OCI-LY7 (cell line): ENCODE measurements around the gene MIEN1. TPM values are rescaled to one million over a fixed set of nuclear protein-coding genes. Genes with fewer than 3 reads are reported as not detected.

Experiments
- BruUV-seq: library from RNA; stranded (reverse); fragments of 400-500 nt; replicated peaks from 2 replicates; lab custom pipeline; 2021; lab: Mats Ljungman, UMichigan
- CTCF ChIA-PET: fragments of 300-600 bp; sonication (Branson Sonifier 250); formaldehyde crosslinking; loops from one replicate; lab custom pipeline; 2022; ENCODE audit warnings: antibody characterized with exemption; ENCODE audit not compliant: unreplicated experiment; lab: Charles Lee
- POLR2A ChIA-PET: fragments of 300-600 bp; sonication (Branson Sonifier 250); formaldehyde crosslinking; loops from one replicate; lab custom pipeline; 2022; ENCODE audit warnings: antibody characterized with exemption; lab: Charles Lee
- DNase-seq: peaks from one replicate; pipeline ENCODE4 v3.0.0-alpha.2; 2015; ENCODE audit warnings: low spot score
- H2AFZ ChIP-seq: fragments of 200-600 bp; sonication (generic), shearing (Covaris generic); 2 replicates; pipeline ENCODE4 v1.6.1; 2014; ENCODE audit warnings: mild to moderate bottlenecking, antibody characterized with exemption, low read length, moderate library complexity
- H3K27ac ChIP-seq: fragments of 200-600 bp; sonication (generic); 2 replicates; pipeline ENCODE4 v1.5.1; 2014; ENCODE audit warnings: mixed run types, low read depth, mild to moderate bottlenecking, moderate library complexity, low read length, inconsistent platforms; ENCODE audit not compliant: poor library complexity, severe bottlenecking
- H3K36me3 ChIP-seq: fragments of 200-600 bp; sonication (generic); 2 replicates; pipeline ENCODE4 v1.6.1; 2014; ENCODE audit warnings: mild to moderate bottlenecking, antibody characterized with exemption, low read length, moderate library complexity, mixed read lengths; ENCODE audit not compliant: insufficient read depth
- H3K4me1 ChIP-seq: fragments of 200-600 bp; sonication (generic); 2 replicates; pipeline ENCODE4 v1.5.1; 2014; ENCODE audit warnings: mild to moderate bottlenecking, low read length; ENCODE audit not compliant: insufficient read depth, poor library complexity, severe bottlenecking
- H3K4me2 ChIP-seq: fragments of 200-600 bp; sonication (generic); 2 replicates; pipeline ENCODE4 v1.6.1; 2014; ENCODE audit warnings: mild to moderate bottlenecking, low read length
- H3K4me3 ChIP-seq: fragments of 200-600 bp; sonication (generic); 2 replicates; pipeline ENCODE4 v1.5.1; 2014; ENCODE audit warnings: mild to moderate bottlenecking, low read depth, low read length; ENCODE audit not compliant: poor library complexity, severe bottlenecking
- H3K79me2 ChIP-seq: fragments of 200-600 bp; sonication (generic); 2 replicates; pipeline ENCODE4 v1.6.1; 2016; ENCODE audit warnings: low read depth, mild to moderate bottlenecking, low read length, moderate library complexity, mixed read lengths; ENCODE audit not compliant: insufficient read depth
- H3K9me2 ChIP-seq: fragments of 200-600 bp; sonication (generic); 2 replicates; pipeline ENCODE4 v1.6.1; 2016; ENCODE audit warnings: mild to moderate bottlenecking, low read length, mixed read lengths; ENCODE audit not compliant: insufficient read depth
- H3K9me3 ChIP-seq: fragments of 200-600 bp; sonication (generic); 2 replicates; pipeline ENCODE4 v1.6.1; 2014; ENCODE audit warnings: mild to moderate bottlenecking, mixed run types, low read length, mixed read lengths
- H4K20me1 ChIP-seq: fragments of 200-600 bp; sonication (generic); 2 replicates; pipeline ENCODE4 v1.6.1; 2014; ENCODE audit warnings: mild to moderate bottlenecking, antibody characterized with exemption, low read length, moderate library complexity, mixed read lengths; ENCODE audit not compliant: insufficient read depth
- CTCF ChIP-seq: fragments of 200-600 bp; sonication (generic); conservative IDR thresholded peaks from 2 replicates; pipeline ENCODE4 v1.5.1; 2014; ENCODE audit warnings: mild to moderate bottlenecking, antibody characterized with exemption, low read length, moderate library complexity, mixed read lengths
- EZH2phosphoT487 ChIP-seq: fragments of 200-600 bp; sonication (generic); IDR thresholded peaks from 2 replicates; pipeline ENCODE4 v1.6.1; 2018; ENCODE audit warnings: low read depth, borderline replicate concordance, mild to moderate bottlenecking, mixed run types, antibody characterized with exemption, low read length, moderate library complexity, mixed read lengths
- intact Hi-C: fragments of 100-400 bp; cut with micrococcal nuclease; formaldehyde crosslinking; loops from one replicate; pipeline ENCODE4 v1.10.0; 2022; ENCODE audit not compliant: unreplicated experiment
- total RNA-seq, 2 experiments: library from RNA; depleted of rRNA in 1 of 2; stranded (reverse); fragments of >200 nt in 1 of 2; shearing (Covaris generic) in 1 of 2; gene quantifications; 2 replicates each; pipeline ENCODE4 v1.2.3, GENCODE V29; 2014 to 2022

Gene MIEN1
- total RNA-seq, 2 experiments from 2014 or later, result 55.4 to 89.9 TPM

- DNase-seq, result no peak
- H3K79me2 ChIP-seq, result no peaks in the 10 kb centered on the region
- no peak for TF ChIP-seq CTCF
- TF ChIP-seq EZH2phosphoT487, result no peak
- CTCF ChIA-PET, result no interaction called here
- intact Hi-C loops, result no loop called here
- H3K4me1 ChIP-seq, result no peaks in the 10 kb centered on the region
- POLR2A ChIA-PET, result interaction anchor here (0.9 kb wide), 2 partner anchors 10 to 15 kb away, joined by 3 to 4 read pairs; no protein-coding TSS in a partner anchor
- no peak overlapping the region for H3K27ac ChIP-seq
- H3K36me3 ChIP-seq, result no peaks in the 10 kb centered on the region
- no peaks in the 10 kb centered on the region for H4K20me1 ChIP-seq
- no peak overlapping the region for H2AFZ ChIP-seq
- H3K9me3 ChIP-seq, result no peaks in the 10 kb centered on the region
- H3K4me2 ChIP-seq, result no peak overlapping the region
- BruUV-seq, result no TSS peak
- no peaks in the 10 kb centered on the region for H3K9me2 ChIP-seq
- no peak overlapping the region for H3K4me3 ChIP-seq
Measured at GRCh38 chr17:39709998-39710964, 20.1 kb downstream of the MIEN1 start.

- CTCF ChIA-PET, result no interaction called here
- POLR2A ChIA-PET, result no interaction called here
- no peak for DNase-seq
- Histone ChIP-seq H3K9me3 (no peaks in the 10 kb centered on the region), H3K79me2 (no peaks in the 10 kb centered on the region), H3K36me3 (no peaks in the 10 kb centered on the region), H3K27ac (no peak overlapping the region), H3K4me3 (no peak overlapping the region), H3K4me1 (no peaks in the 10 kb centered on the region), H3K9me2 (no peaks in the 10 kb centered on the region), H4K20me1 (no peaks in the 10 kb centered on the region), H2AFZ (no peak overlapping the region), H3K4me2 (no peak overlapping the region)
- TF ChIP-seq EZH2phosphoT487, result no peak
- no peak for TF ChIP-seq CTCF
- intact Hi-C loops, result no loop called here
- BruUV-seq, result no TSS peak
Measured at GRCh38 chr17:39709319-39709997, 20.9 kb downstream of the MIEN1 start.
